Sigmoid colon (tissue), 7 donors: Measurements from ENCODE around the gene TNNT3. TPM values are rescaled to one million over a fixed set of nuclear protein-coding genes. Genes with fewer than 3 reads are reported as not detected.

ENCODE experiments used
- DNase-seq: peaks from one replicate; pipeline ENCODE4 v3.0.0-alpha.2; 2019
- H3K27ac ChIP-seq, 4 donors: fragments of 200-600 bp; sonication (generic); one replicate each; pipeline ENCODE4 v1.5.1; 2016 to 2019; ENCODE audit warnings: mild to moderate bottlenecking in 1 of 4
- H3K27me3 ChIP-seq, 3 donors: fragments of 200-600 bp; sonication (generic); one replicate each; pipeline ENCODE4 v1.5.1; 2019; ENCODE audit warnings: mild to moderate bottlenecking in 1 of 3
- H3K36me3 ChIP-seq, 4 donors: fragments of 200-600 bp; sonication (generic); one replicate each; pipeline ENCODE4 v1.5.1; 2016 to 2019
- H3K4me1 ChIP-seq, 4 donors: fragments of 200-600 bp; sonication (generic); one replicate each; pipeline ENCODE4 v1.5.1; 2017 to 2019
- H3K4me3 ChIP-seq, 4 donors: fragments of 200-600 bp; sonication (generic); one replicate each; pipeline ENCODE4 v1.5.1; 2017 to 2019; ENCODE audit warnings: mild to moderate bottlenecking in 2 of 4, moderate library complexity in 1 of 4
- H3K9me3 ChIP-seq, 4 donors: fragments of 200-600 bp in 3 of 4; sonication (generic) in 3 of 4; one replicate each; pipeline versions ENCODE4 v1.5.1 to v1.6.1; 2013 to 2019
- EP300 ChIP-seq, 4 donors: sonication (generic); formaldehyde crosslinking; IDR thresholded peaks; one replicate each; pipeline ENCODE4 v1.6.1; 2017; ENCODE audit warnings: antibody characterized with exemption in 4 of 4
- POLR2A ChIP-seq, 2 donors: fragments of 450-650 bp; IDR thresholded peaks; one replicate each; pipeline ENCODE4 v1.6.1; 2016; ENCODE audit warnings: antibody characterized with exemption in 2 of 2, mild to moderate bottlenecking in 2 of 2, moderate library complexity in 2 of 2
- POLR2AphosphoS5 ChIP-seq, 4 donors: sonication (generic); formaldehyde crosslinking; IDR thresholded peaks; one replicate each; pipeline ENCODE4 v1.6.1; 2017; ENCODE audit warnings: antibody characterized with exemption in 4 of 4
- WGBS, 2 donors: extraction: QIAGEN DNeasy Blood & Tissue Kit; methylation state at CpG; one replicate each; pipeline ENCODE4 v1.1.7; 2013; 5-methylcytosine and 5-hydroxymethylcytosine counted together
- intact Hi-C: fragments of 100-400 bp; cut with DNase I; formaldehyde crosslinking; loops from one replicate; pipeline ENCODE4 v1.15.1; 2023
- polyA plus RNA-seq, 3 donors: library from polyadenylated mRNA; stranded (reverse); fragments of 200-250 nt; gene quantifications; one replicate each; pipeline ENCODE4 v1.2.3, GENCODE V29; 2013
- total RNA-seq, 4 donors: library from RNA; depleted of rRNA; stranded (reverse); fragments of >200 nt; gene quantifications; one replicate each; pipeline ENCODE4 v1.1.0, GENCODE V29; 2016
- TF ChIP-seq, protein P1 (sequence below), 4 experiments: fragments of 450-650 bp in 3 of 4; fragments of 200-600 bp in 1 of 4; IDR thresholded peaks; one replicate each; pipeline ENCODE4 v1.5.1; 2016 to 2019; ENCODE audit warnings: antibody characterized with exemption in 4 of 4, mild to moderate bottlenecking in 3 of 4, moderate library complexity in 2 of 4
- donor health status: healthy with polysubstance abuse.
- donor health status: Bipolar disorder and iron deficiency.
- donor health status: healthy.

TNNT3 gene
- total and polyA plus RNA-seq, 7 donors, result 1.2 to 17.2 (median 4.4) TPM; not detected in 1

- Histone ChIP-seq H3K4me1 (no peaks in the 10 kb centered on the region), H3K4me3 (no peak overlapping the region), H3K27ac (peak overlapping the region in 1 of 4 donors; percentile 66), H3K27me3 (peaks cover 0 to 6% (median 0%) of the 10 kb centered on the region in 3 donors), H3K9me3 (no peaks in the 10 kb centered on the region), H3K36me3 (no peaks in the 10 kb centered on the region)
- intact Hi-C loops, result no loop called here
- TF ChIP-seq, protein P1, sequence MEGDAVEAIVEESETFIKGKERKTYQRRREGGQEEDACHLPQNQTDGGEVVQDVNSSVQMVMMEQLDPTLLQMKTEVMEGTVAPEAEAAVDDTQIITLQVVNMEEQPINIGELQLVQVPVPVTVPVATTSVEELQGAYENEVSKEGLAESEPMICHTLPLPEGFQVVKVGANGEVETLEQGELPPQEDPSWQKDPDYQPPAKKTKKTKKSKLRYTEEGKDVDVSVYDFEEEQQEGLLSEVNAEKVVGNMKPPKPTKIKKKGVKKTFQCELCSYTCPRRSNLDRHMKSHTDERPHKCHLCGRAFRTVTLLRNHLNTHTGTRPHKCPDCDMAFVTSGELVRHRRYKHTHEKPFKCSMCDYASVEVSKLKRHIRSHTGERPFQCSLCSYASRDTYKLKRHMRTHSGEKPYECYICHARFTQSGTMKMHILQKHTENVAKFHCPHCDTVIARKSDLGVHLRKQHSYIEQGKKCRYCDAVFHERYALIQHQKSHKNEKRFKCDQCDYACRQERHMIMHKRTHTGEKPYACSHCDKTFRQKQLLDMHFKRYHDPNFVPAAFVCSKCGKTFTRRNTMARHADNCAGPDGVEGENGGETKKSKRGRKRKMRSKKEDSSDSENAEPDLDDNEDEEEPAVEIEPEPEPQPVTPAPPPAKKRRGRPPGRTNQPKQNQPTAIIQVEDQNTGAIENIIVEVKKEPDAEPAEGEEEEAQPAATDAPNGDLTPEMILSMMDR (IDR thresholded peaks at IDR 0.05), result no peak
- no peak for TF ChIP-seq EP300 (IDR thresholded peaks at IDR 0.05)
- TF ChIP-seq POLR2AphosphoS5 (IDR thresholded peaks at IDR 0.05), result no peak
- no peak for TF ChIP-seq POLR2A (IDR thresholded peaks at IDR 0.05)
- no peak for DNase-seq
- 86 to 93% methylated on average over 7 of the region's 7 CpGs for WGBS, 2 donors
Observed at GRCh38 chr11:1909524-1909923, 10.0 kb upstream of the TNNT3 start.

DNA sequence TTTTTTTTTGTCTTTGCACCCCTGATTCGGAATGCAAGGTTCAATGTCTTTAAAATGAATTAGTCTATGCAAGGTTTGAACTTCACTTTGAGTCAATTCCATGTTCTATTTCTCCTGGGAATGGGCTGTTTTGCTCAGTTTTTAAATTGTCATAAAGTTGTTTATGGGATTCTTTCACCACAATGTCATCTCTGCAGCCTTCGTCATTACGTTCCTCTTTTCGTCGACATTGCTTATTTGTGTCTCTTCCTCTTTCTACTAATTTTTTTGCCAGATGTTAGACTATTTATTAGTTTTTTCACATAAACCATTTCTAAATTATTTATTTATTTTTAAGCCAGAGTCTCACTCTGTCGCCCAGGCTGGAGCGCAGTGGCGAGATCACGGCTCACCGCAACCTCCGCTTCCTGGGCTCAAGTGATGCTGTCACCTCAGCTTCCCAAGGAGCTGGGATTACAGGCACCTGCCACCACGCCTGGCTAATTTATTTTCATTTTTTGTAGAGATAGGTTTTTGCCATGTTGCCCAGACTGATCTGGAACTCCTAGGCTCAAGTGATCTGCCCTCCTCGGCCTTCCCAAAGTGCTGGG, 7.1 kb upstream of the TNNT3 start:
- TF ChIP-seq, protein P1 (IDR thresholded peaks at IDR 0.05), result no peak
- no peak for TF ChIP-seq POLR2AphosphoS5 (IDR thresholded peaks at IDR 0.05)
- TF ChIP-seq POLR2A (IDR thresholded peaks at IDR 0.05), result no peak
- TF ChIP-seq EP300 (IDR thresholded peaks at IDR 0.05), result no peak
- Histone ChIP-seq H3K27ac (peak overlapping the region in 1 of 4 donors; percentile 20), H3K9me3 (no peaks in the 10 kb centered on the region), H3K4me1 (no peaks in the 10 kb centered on the region), H3K36me3 (no peaks in the 10 kb centered on the region), H3K4me3 (no peak overlapping the region), H3K27me3 (peaks cover 0 to 6% (median 0%) of the 10 kb centered on the region in 3 donors)
- no peak for DNase-seq
- 74 to 82% methylated on average over 13 of the region's 13 CpGs for WGBS, 2 donors
- intact Hi-C loops, result no loop called here

- 82 to 90% methylated on average over 31 of the region's 31 CpGs for WGBS, 2 donors
- no peak for DNase-seq
- H3K27me3 ChIP-seq, result peaks cover 0 to 6% (median 0%) of the 10 kb centered on the region in 3 donors
- TF ChIP-seq, protein P1 (IDR thresholded peaks at IDR 0.05), result no peak
- H3K27ac ChIP-seq, result no peak overlapping the region
- H3K4me1 ChIP-seq, result no peaks in the 10 kb centered on the region
- no peaks in the 10 kb centered on the region for H3K9me3 ChIP-seq
- no peaks in the 10 kb centered on the region for H3K36me3 ChIP-seq
- intact Hi-C loops, result no loop called here
- no peak overlapping the region for H3K4me3 ChIP-seq
Observed at GRCh38 chr11:1913271-1914060, 6.0 kb upstream of the TNNT3 start.

- WGBS, 2 donors, result 91 to 92% methylated on average over 2 of the region's 2 CpGs
- Histone ChIP-seq H3K9me3 (no peaks in the 10 kb centered on the region), H3K27me3 (no peaks in the 10 kb centered on the region), H3K4me3 (no peak overlapping the region), H3K4me1 (no peaks in the 10 kb centered on the region), H3K27ac (no peak overlapping the region), H3K36me3 (no peaks in the 10 kb centered on the region)
- TF ChIP-seq POLR2AphosphoS5 (IDR thresholded peaks at IDR 0.05) (no peak), EP300 (IDR thresholded peaks at IDR 0.05) (no peak), POLR2A (IDR thresholded peaks at IDR 0.05) (no peak)
- TF ChIP-seq, protein P1 (IDR thresholded peaks at IDR 0.05), result no peak
- DNase-seq, result no peak
- intact Hi-C loops, result loop anchor here (1.0 to 5.0 kb wide), 3 partner anchors 22 to 78 kb away; partner anchors contain the start of gene TNNI2
Observed at GRCh38 chr11:1915795-1916131, 3.7 kb upstream of the TNNT3 start.
